ENCODE results near the gene STK38.
"Not testable (repeated sequence)": the region's sequence is repeated elsewhere in the genome, so short reads cannot be mapped to it uniquely, and the experiment has no call there.

The STK38 gene

DNA sequence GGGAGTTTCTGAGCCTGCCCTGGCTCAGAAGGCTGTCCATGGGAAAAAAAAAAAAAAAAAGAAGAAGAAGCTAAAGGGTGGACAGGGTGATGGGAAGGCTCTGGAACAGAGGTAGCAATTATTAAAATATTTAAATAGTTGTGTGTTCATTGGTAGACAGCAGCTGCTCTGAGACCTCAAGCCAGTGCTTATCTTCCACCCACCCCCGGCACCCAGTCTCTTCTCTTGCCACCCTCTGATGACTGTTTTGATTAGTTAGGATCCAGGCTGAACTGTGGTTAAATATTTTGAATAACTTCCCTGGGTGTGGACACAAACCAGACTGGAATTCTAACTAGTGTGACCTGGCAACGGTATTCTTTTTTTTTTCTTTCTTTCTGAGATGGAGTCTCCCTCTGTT, 30.0 kb upstream of the STK38 start:
- no peak overlapping the region for H3K9ac ChIP-seq (ENCODE audit: low read length)
- no peaks in the 10 kb centered on the region for H4K20me1 ChIP-seq (ENCODE audit: insufficient read depth, low read length)
- no peak overlapping the region for H3K27ac ChIP-seq (ENCODE audit: low read length)
- H3K9me3 ChIP-seq (replicated peaks; ENCODE audit: insufficient read depth, low read length) = no peaks in the 10 kb centered on the region
- H3K27me3 ChIP-seq (replicated peaks; ENCODE audit: insufficient read depth, low read length) = no peaks in the 10 kb centered on the region
- no peaks in the 10 kb centered on the region for H3K9me2 ChIP-seq (replicated peaks; ENCODE audit: insufficient read depth, low read length)
- no peak overlapping the region for H2AFZ ChIP-seq (ENCODE audit: low read length)
- TF ChIP-seq EZH2phosphoT487 (IDR thresholded peaks at IDR 0.05; ENCODE audit: low read length) = no peak
- no peak for TF ChIP-seq EZH2 (optimal IDR thresholded peaks at IDR 0.05; ENCODE audit: low read depth, low read length)
- TF ChIP-seq, protein P1, sequence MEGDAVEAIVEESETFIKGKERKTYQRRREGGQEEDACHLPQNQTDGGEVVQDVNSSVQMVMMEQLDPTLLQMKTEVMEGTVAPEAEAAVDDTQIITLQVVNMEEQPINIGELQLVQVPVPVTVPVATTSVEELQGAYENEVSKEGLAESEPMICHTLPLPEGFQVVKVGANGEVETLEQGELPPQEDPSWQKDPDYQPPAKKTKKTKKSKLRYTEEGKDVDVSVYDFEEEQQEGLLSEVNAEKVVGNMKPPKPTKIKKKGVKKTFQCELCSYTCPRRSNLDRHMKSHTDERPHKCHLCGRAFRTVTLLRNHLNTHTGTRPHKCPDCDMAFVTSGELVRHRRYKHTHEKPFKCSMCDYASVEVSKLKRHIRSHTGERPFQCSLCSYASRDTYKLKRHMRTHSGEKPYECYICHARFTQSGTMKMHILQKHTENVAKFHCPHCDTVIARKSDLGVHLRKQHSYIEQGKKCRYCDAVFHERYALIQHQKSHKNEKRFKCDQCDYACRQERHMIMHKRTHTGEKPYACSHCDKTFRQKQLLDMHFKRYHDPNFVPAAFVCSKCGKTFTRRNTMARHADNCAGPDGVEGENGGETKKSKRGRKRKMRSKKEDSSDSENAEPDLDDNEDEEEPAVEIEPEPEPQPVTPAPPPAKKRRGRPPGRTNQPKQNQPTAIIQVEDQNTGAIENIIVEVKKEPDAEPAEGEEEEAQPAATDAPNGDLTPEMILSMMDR (IDR thresholded peaks at IDR 0.05; ENCODE audit: low read length) = no peak
- no peaks in the 10 kb centered on the region for H3K36me3 ChIP-seq (replicated peaks; ENCODE audit: insufficient read depth, low read length)
- no peak overlapping the region for H3K4me3 ChIP-seq (ENCODE audit: low read length)
- no peaks in the 10 kb centered on the region for H3K79me2 ChIP-seq (ENCODE audit: low read length)
- no peak overlapping the region for H3K4me2 ChIP-seq (ENCODE audit: low read depth, low read length)
- DNase-seq = no peak
- peaks cover 7% of the 10 kb centered on the region; the same call in 1 of the 2 replicates for H3K4me1 ChIP-seq (ENCODE audit: low read length)
- H3F3A ChIP-seq (ENCODE audit: insufficient read depth, low read length) = 0 out of 2 replicates have a peak, but pooled peaks cover 4% of the 10 kb centered on the region

DNA sequence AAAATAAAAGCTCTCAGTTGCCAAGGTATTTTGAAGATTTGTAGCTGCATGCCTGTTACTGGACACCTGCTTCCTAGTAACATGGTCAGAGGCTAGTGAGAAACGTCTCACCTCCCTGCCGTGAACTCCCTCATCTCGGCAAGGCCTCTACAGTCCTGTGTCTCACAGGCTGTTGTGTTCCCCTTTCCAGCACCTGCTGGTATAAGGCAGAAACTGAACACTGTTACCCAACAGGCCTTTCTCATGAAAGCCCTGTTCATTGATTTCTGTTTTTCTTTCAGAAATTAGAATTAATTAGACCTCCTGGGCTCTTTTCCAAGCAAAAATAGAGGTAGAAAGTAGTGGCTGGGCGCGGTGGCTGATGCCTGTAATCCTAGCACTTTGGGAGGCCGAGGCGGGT, 29.3 kb upstream of the STK38 start:
- Histone ChIP-seq H3K9ac (ENCODE audit: low read length) (no peak overlapping the region), H3K9me2 (replicated peaks; ENCODE audit: insufficient read depth, low read length) (no peaks in the 10 kb centered on the region), H3K27ac (ENCODE audit: low read length) (no peak overlapping the region), H3K9me3 (replicated peaks; ENCODE audit: insufficient read depth, low read length) (no peaks in the 10 kb centered on the region), H4K20me1 (ENCODE audit: insufficient read depth, low read length) (no peaks in the 10 kb centered on the region), H3F3A (ENCODE audit: insufficient read depth, low read length) (0 out of 2 replicates have a peak, but pooled peaks cover 4% of the 10 kb centered on the region), H3K36me3 (replicated peaks; ENCODE audit: insufficient read depth, low read length) (no peaks in the 10 kb centered on the region), H3K79me2 (ENCODE audit: low read length) (no peaks in the 10 kb centered on the region), H3K27me3 (replicated peaks; ENCODE audit: insufficient read depth, low read length) (no peaks in the 10 kb centered on the region), H3K4me1 (ENCODE audit: low read length) (peaks cover 7% of the 10 kb centered on the region; the same call in 1 of the 2 replicates), H3K4me3 (ENCODE audit: low read length) (no peak overlapping the region), H2AFZ (ENCODE audit: low read length) (no peak overlapping the region), H3K4me2 (ENCODE audit: low read depth, low read length) (no peak overlapping the region)
- no peak for TF ChIP-seq EZH2phosphoT487 (IDR thresholded peaks at IDR 0.05; ENCODE audit: low read length)
- TF ChIP-seq EZH2 (optimal IDR thresholded peaks at IDR 0.05; ENCODE audit: low read depth, low read length) = no peak
- TF ChIP-seq, protein P1 (IDR thresholded peaks at IDR 0.05; ENCODE audit: low read length) = no peak
- DNase-seq = no peak

DNA sequence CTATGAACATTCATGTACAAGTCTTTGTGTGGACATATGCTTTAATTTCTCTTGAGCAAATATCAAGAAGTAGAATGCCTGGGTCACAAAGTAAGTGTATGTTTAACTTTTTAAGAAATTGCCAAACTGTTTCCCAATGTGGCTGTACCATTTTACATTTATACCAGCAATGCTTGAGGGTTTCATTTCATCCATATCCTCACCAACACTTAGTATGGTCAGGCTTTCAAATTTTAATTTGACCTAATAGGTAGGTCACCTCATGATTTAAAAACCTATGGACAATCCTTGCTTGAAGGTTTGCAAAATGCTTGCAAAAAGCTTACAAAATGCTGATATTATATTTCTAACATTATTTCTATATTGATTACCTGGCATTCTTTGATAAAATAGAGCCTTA, 27.4 kb upstream of the STK38 start:
- Histone ChIP-seq H3F3A (ENCODE audit: insufficient read depth, low read length) (0 out of 2 replicates have a peak, but pooled peaks cover 3% of the 10 kb centered on the region), H3K79me2 (ENCODE audit: low read length) (no peaks in the 10 kb centered on the region), H3K9me3 (replicated peaks; ENCODE audit: insufficient read depth, low read length) (no peaks in the 10 kb centered on the region), H2AFZ (ENCODE audit: low read length) (no peak overlapping the region), H3K9ac (ENCODE audit: low read length) (no peak overlapping the region), H3K9me2 (replicated peaks; ENCODE audit: insufficient read depth, low read length) (no peaks in the 10 kb centered on the region), H3K4me3 (ENCODE audit: low read length) (no peak overlapping the region), H4K20me1 (ENCODE audit: insufficient read depth, low read length) (no peaks in the 10 kb centered on the region), H3K27ac (ENCODE audit: low read length) (no peak overlapping the region), H3K27me3 (replicated peaks; ENCODE audit: insufficient read depth, low read length) (no peaks in the 10 kb centered on the region), H3K36me3 (replicated peaks; ENCODE audit: insufficient read depth, low read length) (no peaks in the 10 kb centered on the region), H3K4me1 (ENCODE audit: low read length) (peaks cover 11% of the 10 kb centered on the region), H3K4me2 (ENCODE audit: low read depth, low read length) (no peak overlapping the region)
- no peak for DNase-seq
- TF ChIP-seq EZH2 (optimal IDR thresholded peaks at IDR 0.05; ENCODE audit: low read depth, low read length) (no peak), EZH2phosphoT487 (IDR thresholded peaks at IDR 0.05; ENCODE audit: low read length) (no peak)
- TF ChIP-seq, protein P1 (IDR thresholded peaks at IDR 0.05; ENCODE audit: low read length) = no peak

DNA sequence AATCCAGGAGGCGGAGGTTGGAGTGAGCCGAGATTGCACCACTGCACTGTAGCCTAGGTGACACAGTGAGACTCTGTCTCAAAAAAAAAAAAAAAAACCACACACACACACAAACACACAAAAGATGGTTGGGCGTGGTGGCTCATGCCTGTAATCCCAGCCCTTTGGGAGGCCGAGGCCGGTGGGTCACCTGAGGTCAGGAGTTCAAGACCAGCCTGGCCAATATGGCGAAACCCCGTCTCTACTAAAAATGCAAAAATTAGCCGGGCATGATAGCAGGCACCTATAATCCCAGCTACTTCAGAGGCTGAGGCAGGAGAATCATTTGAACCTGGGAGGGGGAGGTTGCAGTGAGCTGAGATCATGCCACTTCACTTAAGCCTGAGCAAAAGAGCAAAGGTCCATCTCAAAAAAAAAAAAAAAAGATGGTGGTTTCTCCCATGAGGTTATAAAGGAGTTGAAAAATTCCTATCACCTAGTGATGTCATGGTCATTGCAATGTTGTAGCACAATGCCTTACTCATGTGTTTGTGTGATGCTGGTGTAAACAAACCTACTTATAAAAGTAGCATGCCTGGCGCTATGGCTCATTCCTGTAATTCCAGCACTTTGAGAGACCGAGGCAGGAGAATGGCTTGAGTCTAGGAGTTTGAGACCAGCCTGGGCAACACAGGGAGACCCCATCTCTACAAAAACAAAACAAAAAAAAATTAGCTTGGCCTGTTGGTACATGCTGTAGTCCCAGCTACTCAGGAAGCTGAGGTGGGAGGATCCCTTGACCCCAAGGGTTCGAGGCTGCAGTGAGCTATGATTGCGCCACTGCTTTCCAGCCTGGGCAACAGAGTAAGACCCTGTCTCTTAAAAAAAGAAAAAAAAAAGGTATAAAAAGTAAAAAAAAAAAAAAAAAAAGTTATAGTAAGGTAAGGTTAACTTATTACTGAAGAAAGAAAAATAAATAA, 25.4 kb upstream of the STK38 start:
- not testable (repeated sequence) for H3K27me3 ChIP-seq (replicated peaks; ENCODE audit: insufficient read depth, low read length); H3K9ac ChIP-seq (ENCODE audit: low read length); H3K79me2 ChIP-seq (ENCODE audit: low read length); DNase-seq; H3K36me3 ChIP-seq (replicated peaks; ENCODE audit: insufficient read depth, low read length); H2AFZ ChIP-seq (ENCODE audit: low read length); H3F3A ChIP-seq (ENCODE audit: insufficient read depth, low read length); H3K9me2 ChIP-seq (replicated peaks; ENCODE audit: insufficient read depth, low read length); H3K9me3 ChIP-seq (replicated peaks; ENCODE audit: insufficient read depth, low read length); H4K20me1 ChIP-seq (ENCODE audit: insufficient read depth, low read length); H3K4me2 ChIP-seq (ENCODE audit: low read depth, low read length); H3K4me3 ChIP-seq (ENCODE audit: low read length); H3K4me1 ChIP-seq (ENCODE audit: low read length); H3K27ac ChIP-seq (ENCODE audit: low read length)
